Measurements from ENCODE around the gene AGRN. TPM values are rescaled to one million over a fixed set of nuclear protein-coding genes. Genes with fewer than 3 reads are reported as not detected.

The AGRN gene
- total RNA-seq, 5 donors from 2014 or later (not counting 1 experiment from before 2014, with no cell fraction given), result 6.0 to 16.3 (median 9.9) TPM

GRCh38 chr1:1085171-1085841 is 65.4 kb downstream of the AGRN start:
- peaks cover 0 to 3% of the 10 kb centered on the region in 2 donors for H3K36me3 ChIP-seq (ENCODE audit: control insufficient read depth in 2 of 2, extremely low read depth in 1 of 2, insufficient read depth in 1 of 2, low read length in 1 of 2)
- no peaks in the 10 kb centered on the region for H3K9me3 ChIP-seq
- H3K27me3 ChIP-seq (replicated peaks in 1 of 2; ENCODE audit: control insufficient read depth in 2 of 2, extremely low read depth in 1 of 2, insufficient read depth in 2 of 2, low read length in 1 of 2), result peaks cover 0 to 4% of the 10 kb centered on the region in 2 experiments
- Mint-ChIP-seq H3K4me3 (no peak overlapping the region), H3K27me3 (no peaks in the 10 kb centered on the region), H3K4me1 (no peaks in the 10 kb centered on the region), H3K27ac (no peak overlapping the region), H3K36me3 (peaks cover 10% of the 10 kb centered on the region), H3K9me3 (no peaks in the 10 kb centered on the region)
- H3K27ac ChIP-seq (ENCODE audit: low read length), result no peak overlapping the region
- ChIA-PET POLR2A (no interaction called here), CTCF (no interaction called here)
- ATAC-seq (replicated peaks in 1 of 4) (no peak), DNase-seq (no peak)
- 92% methylated on average over 30 of the region's 30 CpGs for WGBS (ENCODE audit: insufficient coverage)
- no peak overlapping the region for H3K4me3 ChIP-seq (ENCODE audit: control insufficient read depth in 1 of 2, extremely low read depth in 1 of 2, low read length in 1 of 2)
- peaks cover 0 to 1% of the 10 kb centered on the region in 2 experiments for H3K4me1 ChIP-seq (ENCODE audit: control insufficient read depth in 1 of 2, extremely low read depth in 1 of 2, insufficient read depth in 2 of 2, low read length in 2 of 2)

GRCh38 chr1:1085911-1086841 is 66.3 kb downstream of the AGRN start:
- no peak overlapping the region for H3K27ac ChIP-seq (ENCODE audit: low read length)
- ChIA-PET CTCF (no interaction called here), POLR2A (no interaction called here)
- no peaks in the 10 kb centered on the region for H3K4me1 ChIP-seq (ENCODE audit: control insufficient read depth in 1 of 2, extremely low read depth in 1 of 2, insufficient read depth in 2 of 2, low read length in 2 of 2)
- no peaks in the 10 kb centered on the region for H3K9me3 ChIP-seq
- no peaks in the 10 kb centered on the region for H3K27me3 ChIP-seq (replicated peaks in 1 of 2; ENCODE audit: control insufficient read depth in 2 of 2, extremely low read depth in 1 of 2, insufficient read depth in 2 of 2, low read length in 1 of 2)
- no peaks in the 10 kb centered on the region for H3K4me1 Mint-ChIP-seq
- no peak for DNase-seq
- no peaks in the 10 kb centered on the region for H3K9me3 Mint-ChIP-seq
- no peak overlapping the region for H3K4me3 ChIP-seq (ENCODE audit: control insufficient read depth in 1 of 2, extremely low read depth in 1 of 2, low read length in 1 of 2)
- peaks cover 10% of the 10 kb centered on the region for H3K36me3 Mint-ChIP-seq
- WGBS (ENCODE audit: insufficient coverage), result 95% methylated on average over 28 of the region's 38 CpGs
- no peaks in the 10 kb centered on the region for H3K27me3 Mint-ChIP-seq
- no peak for ATAC-seq (replicated peaks in 1 of 4)
- no peak overlapping the region for H3K27ac Mint-ChIP-seq
- peaks cover 0 to 3% of the 10 kb centered on the region in 2 donors for H3K36me3 ChIP-seq (ENCODE audit: control insufficient read depth in 2 of 2, extremely low read depth in 1 of 2, insufficient read depth in 1 of 2, low read length in 1 of 2)
- H3K4me3 Mint-ChIP-seq, result no peak overlapping the region

GRCh38 chr1:1086911-1087341 is 67.0 kb downstream of the AGRN start:
- Histone ChIP-seq H3K27me3 (replicated peaks in 1 of 2; ENCODE audit: control insufficient read depth in 2 of 2, extremely low read depth in 1 of 2, insufficient read depth in 2 of 2, low read length in 1 of 2) (no peaks in the 10 kb centered on the region), H3K27ac (ENCODE audit: low read length) (no peak overlapping the region), H3K36me3 (ENCODE audit: control insufficient read depth in 2 of 2, extremely low read depth in 1 of 2, insufficient read depth in 1 of 2, low read length in 1 of 2) (peaks cover 0 to 3% of the 10 kb centered on the region in 2 donors), H3K4me3 (ENCODE audit: control insufficient read depth in 1 of 2, extremely low read depth in 1 of 2, low read length in 1 of 2) (no peak overlapping the region), H3K4me1 (ENCODE audit: control insufficient read depth in 1 of 2, extremely low read depth in 1 of 2, insufficient read depth in 2 of 2, low read length in 2 of 2) (no peaks in the 10 kb centered on the region), H3K9me3 (no peaks in the 10 kb centered on the region)
- no peaks in the 10 kb centered on the region for H3K4me1 Mint-ChIP-seq
- ATAC-seq (replicated peaks in 1 of 4) (no peak), DNase-seq (no peak)
- peaks cover 10% of the 10 kb centered on the region for H3K36me3 Mint-ChIP-seq
- no peak overlapping the region for H3K4me3 Mint-ChIP-seq
- ChIA-PET POLR2A (no interaction called here), CTCF (no interaction called here)
- H3K9me3 Mint-ChIP-seq, result no peaks in the 10 kb centered on the region
- H3K27me3 Mint-ChIP-seq, result no peaks in the 10 kb centered on the region
- no peak overlapping the region for H3K27ac Mint-ChIP-seq
- WGBS (ENCODE audit: insufficient coverage), result 91% methylated on average over 16 of the region's 17 CpGs

GRCh38 chr1:1087351-1088028 is 67.6 kb downstream of the AGRN start:
- POLR2A ChIA-PET, result no interaction called here
- peaks cover 10% of the 10 kb centered on the region for H3K36me3 Mint-ChIP-seq
- 96% methylated on average over 28 of the region's 38 CpGs for WGBS (ENCODE audit: insufficient coverage)

GRCh38 chr1:1088029-1088800 is 68.3 kb downstream of the AGRN start:
- H3K36me3 Mint-ChIP-seq, result peaks cover 11% of the 10 kb centered on the region
- no peak overlapping the region for H3K27ac ChIP-seq (ENCODE audit: low read length)
- ChIA-PET CTCF (no interaction called here), POLR2A (no interaction called here)
- no peaks in the 10 kb centered on the region for H3K9me3 ChIP-seq
- no peaks in the 10 kb centered on the region for H3K27me3 ChIP-seq (replicated peaks in 1 of 2; ENCODE audit: control insufficient read depth in 2 of 2, extremely low read depth in 1 of 2, insufficient read depth in 2 of 2, low read length in 1 of 2)
- ATAC-seq (replicated peaks in 1 of 4) (no peak), DNase-seq (no peak)
- peaks cover 0 to 3% of the 10 kb centered on the region in 2 donors for H3K36me3 ChIP-seq (ENCODE audit: control insufficient read depth in 2 of 2, extremely low read depth in 1 of 2, insufficient read depth in 1 of 2, low read length in 1 of 2)
- no peak overlapping the region for H3K4me3 Mint-ChIP-seq
- WGBS (ENCODE audit: insufficient coverage), result 96% methylated on average over 24 of the region's 39 CpGs
- H3K27me3 Mint-ChIP-seq, result no peaks in the 10 kb centered on the region
- H3K4me1 ChIP-seq (ENCODE audit: control insufficient read depth in 1 of 2, extremely low read depth in 1 of 2, insufficient read depth in 2 of 2, low read length in 2 of 2), result no peaks in the 10 kb centered on the region
- H3K27ac Mint-ChIP-seq, result no peak overlapping the region
- H3K9me3 Mint-ChIP-seq, result no peaks in the 10 kb centered on the region
- H3K4me1 Mint-ChIP-seq, result no peaks in the 10 kb centered on the region
- no peak overlapping the region for H3K4me3 ChIP-seq (ENCODE audit: control insufficient read depth in 1 of 2, extremely low read depth in 1 of 2, low read length in 1 of 2)

More at GRCh38 chr1:1087351-1088028, 67.6 kb downstream of the AGRN start:
- H3K9me3 ChIP-seq, result no peaks in the 10 kb centered on the region
- H3K27me3 ChIP-seq (replicated peaks in 1 of 2; ENCODE audit: control insufficient read depth in 2 of 2, extremely low read depth in 1 of 2, insufficient read depth in 2 of 2, low read length in 1 of 2), result no peaks in the 10 kb centered on the region
- ATAC-seq (replicated peaks in 1 of 4), result no peak
- H3K36me3 ChIP-seq (ENCODE audit: control insufficient read depth in 2 of 2, extremely low read depth in 1 of 2, insufficient read depth in 1 of 2, low read length in 1 of 2), result peaks cover 0 to 3% of the 10 kb centered on the region in 2 donors
- Mint-ChIP-seq H3K4me1 (no peaks in the 10 kb centered on the region), H3K27me3 (no peaks in the 10 kb centered on the region), H3K27ac (no peak overlapping the region), H3K9me3 (no peaks in the 10 kb centered on the region), H3K4me3 (no peak overlapping the region)
- DNase-seq, result no peak
- no peak overlapping the region for H3K4me3 ChIP-seq (ENCODE audit: control insufficient read depth in 1 of 2, extremely low read depth in 1 of 2, low read length in 1 of 2)
- CTCF ChIA-PET, result no interaction called here
- no peak overlapping the region for H3K27ac ChIP-seq (ENCODE audit: low read length)
- H3K4me1 ChIP-seq (ENCODE audit: control insufficient read depth in 1 of 2, extremely low read depth in 1 of 2, insufficient read depth in 2 of 2, low read length in 2 of 2), result no peaks in the 10 kb centered on the region
